LoVo (cell line): Measurements from ENCODE around the gene GIGYF1.
A peak's percentile ranks its signal among the peaks of the same experiment; 100 is the strongest.
"Not testable (repeated sequence)": the region's sequence is repeated elsewhere in the genome, so short reads cannot be mapped to it uniquely, and the experiment has no call there.

Experiments
- DNase-seq: peaks from one replicate; pipeline ENCODE4 v3.0.0-alpha.2; 2016; ENCODE audit warnings: low spot score

GIGYF1 gene

GRCh38 chr7:100694098-100694745, at the start of gene GIGYF1:
GIGYF1 (minus strand) TSS chr7:100694250; CDS start chr7:100688238, 6,012 bp downstream.
- DNase-seq = peak; percentile 81

- no peak for DNase-seq
These were observed 45.9 kb upstream of the GIGYF1 start for GRCh38 chr7:100739934-100740333.

- no peak for DNase-seq
These were observed 42.6 kb upstream of the GIGYF1 start for GRCh38 chr7:100736671-100737070.

- no peak for DNase-seq
These were observed 41.7 kb upstream of the GIGYF1 start for GRCh38 chr7:100735730-100736129.

- DNase-seq = no peak
These were observed 38.0 kb upstream of the GIGYF1 start for GRCh38 chr7:100731937-100732636.

- DNase-seq = no peak
These were observed 36.2 kb upstream of the GIGYF1 start for GRCh38 chr7:100730136-100730800.

DNA sequence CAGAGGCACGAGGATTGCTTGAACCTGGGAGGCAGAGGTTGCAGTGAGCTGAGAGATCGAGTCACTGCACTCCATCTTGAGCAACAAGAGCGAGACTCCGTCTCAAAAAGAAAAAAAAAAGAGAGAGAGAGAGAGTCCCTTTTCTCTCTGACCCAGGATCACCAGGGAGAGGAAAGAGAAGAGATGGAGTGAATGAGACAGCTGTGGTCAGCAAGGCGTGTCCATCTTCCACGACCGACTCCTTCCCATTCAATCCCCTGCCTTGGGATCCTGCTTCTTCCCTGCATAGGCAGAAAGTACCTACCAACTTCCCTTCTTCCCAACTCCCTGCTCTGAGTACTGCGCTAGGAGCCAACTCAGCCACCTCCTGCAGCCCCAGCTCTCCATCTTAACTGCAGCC, 34.1 kb upstream of the GIGYF1 start:
- no peak for DNase-seq

DNA sequence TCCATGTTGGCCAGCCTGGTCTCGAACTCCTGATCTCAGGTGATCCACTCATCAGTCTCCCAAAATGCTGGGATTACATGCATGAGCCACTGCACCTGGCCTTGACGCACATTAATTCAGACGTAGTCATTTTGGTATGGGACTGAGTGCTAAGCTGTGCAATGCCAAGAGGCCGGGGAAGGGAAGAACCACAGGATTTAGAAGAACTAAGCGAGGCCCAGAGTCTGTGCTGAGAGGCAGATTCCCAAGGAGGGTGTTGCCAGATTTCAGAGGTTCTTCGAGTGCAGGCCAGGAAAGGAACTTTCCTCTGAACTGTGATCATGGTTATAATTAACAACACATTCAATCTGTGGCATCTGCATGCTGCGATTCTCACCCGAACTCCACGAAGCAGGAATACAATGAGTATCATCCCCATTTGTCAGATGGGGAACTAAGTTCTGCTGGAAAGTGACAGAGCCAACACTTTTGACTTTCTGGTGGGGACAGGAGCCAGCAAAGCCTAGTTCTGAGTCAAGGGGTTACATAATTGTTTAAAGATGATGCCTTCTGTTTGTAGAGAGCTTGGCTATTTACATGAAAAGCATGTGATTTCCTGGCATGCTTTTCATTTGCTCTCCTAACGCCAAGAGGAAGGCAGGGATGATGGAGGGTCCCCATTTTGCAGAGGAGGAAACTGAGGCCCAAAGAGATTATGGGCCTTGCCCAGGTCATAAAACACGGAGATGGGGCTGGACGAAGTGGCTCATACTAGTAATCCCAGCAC, 33.1 kb upstream of the GIGYF1 start:
- DNase-seq = no peak

GRCh38 chr7:100724364-100724763, 30.3 kb upstream of the GIGYF1 start:
- not testable (repeated sequence) for DNase-seq

- DNase-seq = no peak
These were observed 29.8 kb upstream of the GIGYF1 start for GRCh38 chr7:100723732-100724275.

DNA sequence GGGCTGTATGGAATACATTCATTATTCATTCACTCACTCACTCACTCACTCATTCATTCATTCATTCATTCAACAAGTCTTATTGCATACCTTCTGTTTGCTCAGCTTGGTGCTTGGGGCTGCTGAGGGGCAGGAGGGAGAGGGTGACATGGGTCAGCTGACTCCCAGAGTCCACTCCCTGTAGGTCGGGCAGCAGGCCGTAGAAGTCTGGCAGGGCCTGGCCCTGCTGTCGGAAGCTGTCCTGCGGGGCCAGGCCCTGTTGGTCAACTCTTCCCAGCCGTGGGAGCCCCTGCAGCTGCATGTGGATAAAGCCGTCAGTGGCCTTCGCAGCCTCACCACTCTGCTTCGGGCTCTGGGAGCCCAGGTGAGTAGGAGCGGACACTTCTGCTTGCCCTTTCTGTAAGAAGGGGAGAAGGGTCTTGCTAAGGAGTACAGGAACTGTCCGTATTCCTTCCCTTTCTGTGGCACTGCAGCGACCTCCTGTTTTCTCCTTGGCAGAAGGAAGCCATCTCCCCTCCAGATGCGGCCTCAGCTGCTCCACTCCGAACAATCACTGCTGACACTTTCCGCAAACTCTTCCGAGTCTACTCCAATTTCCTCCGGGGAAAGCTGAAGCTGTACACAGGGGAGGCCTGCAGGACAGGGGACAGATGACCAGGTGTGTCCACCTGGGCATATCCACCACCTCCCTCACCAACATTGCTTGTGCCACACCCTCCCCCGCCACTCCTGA, 28.6 kb upstream of the GIGYF1 start:
- no peak for DNase-seq

- DNase-seq = no peak
These were observed 27.4 kb upstream of the GIGYF1 start for GRCh38 chr7:100721505-100721812.

- no peak for DNase-seq
These were observed 26.8 kb upstream of the GIGYF1 start for GRCh38 chr7:100720671-100721504.

DNA sequence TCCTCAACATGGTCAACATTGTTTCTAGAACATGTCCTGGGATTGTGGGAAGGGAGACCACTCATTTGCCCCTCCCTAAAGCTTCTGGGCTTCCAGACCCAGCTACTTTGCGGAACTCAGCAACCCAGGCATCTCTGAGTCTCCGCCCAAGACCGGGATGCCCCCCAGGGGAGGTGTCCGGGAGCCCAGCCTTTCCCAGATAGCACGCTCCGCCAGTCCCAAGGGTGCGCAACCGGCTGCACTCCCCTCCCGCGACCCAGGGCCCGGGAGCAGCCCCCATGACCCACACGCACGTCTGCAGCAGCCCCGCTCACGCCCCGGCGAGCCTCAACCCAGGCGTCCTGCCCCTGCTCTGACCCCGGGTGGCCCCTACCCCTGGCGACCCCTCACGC, 26.2 kb upstream of the GIGYF1 start, which contains the start of gene EPO:
Gene EPO, plus strand, starts transcription at position 190 of the 392 bp plus-strand sequence. CDS start 513 bp downstream, outside the sequence.
- DNase-seq = no peak

GRCh38 chr7:100719523-100720278, 25.7 kb upstream of the GIGYF1 start:
- DNase-seq = no peak

GRCh38 chr7:100717073-100717472, 23.0 kb upstream of the GIGYF1 start:
- DNase-seq = not testable (repeated sequence)

GRCh38 chr7:100714725-100715124, 20.7 kb upstream of the GIGYF1 start:
- no peak for DNase-seq

GRCh38 chr7:100711369-100711768, 17.3 kb upstream of the GIGYF1 start:
- DNase-seq = no peak

GRCh38 chr7:100710452-100710851, 16.4 kb upstream of the GIGYF1 start:
- DNase-seq = no peak

GRCh38 chr7:100708395-100708794, 14.3 kb upstream of the GIGYF1 start:
- DNase-seq = no peak
